ENCODE results near the gene BTBD7. TPM values are rescaled to one million over a fixed set of nuclear protein-coding genes. Genes with fewer than 3 reads are reported as not detected.

BTBD7 gene
- total RNA-seq, 1 experiment from 2014 or later, result 12.7 TPM

DNA sequence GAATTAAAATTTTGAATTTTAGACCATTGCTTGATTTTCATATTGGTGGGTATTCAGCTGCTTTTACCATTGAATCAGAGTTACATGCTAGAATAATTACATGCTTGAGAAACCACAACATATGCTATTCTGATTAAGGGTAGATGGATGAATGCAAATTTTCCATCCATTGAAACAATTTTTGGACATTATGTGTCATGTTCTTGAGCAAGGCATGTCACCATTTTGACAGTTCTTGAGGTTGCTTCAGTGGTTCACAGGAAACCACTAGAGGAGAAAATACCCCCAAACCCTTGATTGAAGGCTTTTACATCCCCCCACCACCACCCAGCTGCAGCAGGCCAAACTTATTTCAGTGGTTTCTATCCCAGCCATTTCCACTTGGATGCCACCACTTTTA is 112.3 kb downstream of the BTBD7 start:
- in situ Hi-C loops (cut with HindIII; ENCODE audit: low sequenced_read_pairs), result no loop called here

DNA sequence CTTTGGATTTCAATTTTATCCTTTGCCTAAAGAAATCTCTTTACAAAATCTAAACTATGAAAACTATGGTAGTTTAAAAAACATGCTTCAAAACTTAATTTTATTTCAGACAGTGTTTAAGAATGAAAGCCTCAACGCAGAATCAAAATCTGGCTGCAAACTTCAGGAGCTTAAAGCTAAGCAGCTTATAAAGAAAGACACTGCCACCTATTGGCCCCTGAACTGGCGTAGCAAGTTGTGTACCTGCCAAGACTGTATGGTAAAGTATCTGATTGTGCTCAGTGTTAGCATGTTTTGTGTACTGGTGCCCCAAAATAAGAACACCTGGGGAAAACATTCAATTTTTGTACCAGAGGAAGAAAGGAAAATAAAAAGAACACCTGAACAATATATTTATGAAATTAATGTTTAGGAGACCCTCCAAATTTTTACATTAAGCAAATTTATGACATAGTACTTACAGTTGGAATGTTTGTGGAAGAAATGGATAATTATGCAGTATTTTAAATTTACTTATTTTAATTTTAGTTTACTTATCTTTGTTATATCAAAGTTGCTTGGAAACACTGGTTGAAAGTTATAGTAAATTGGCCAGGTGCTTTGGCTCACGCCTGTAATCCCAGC is 113.6 kb downstream of the BTBD7 start:
- in situ Hi-C loops (cut with HindIII; ENCODE audit: low sequenced_read_pairs), result no loop called here
- peak; percentile 65 for DNase-seq (ENCODE audit: low spot score)

More for the DNA sequence above, 112.3 kb downstream of the BTBD7 start:
- DNase-seq (ENCODE audit: low spot score), result no peak

DNA sequence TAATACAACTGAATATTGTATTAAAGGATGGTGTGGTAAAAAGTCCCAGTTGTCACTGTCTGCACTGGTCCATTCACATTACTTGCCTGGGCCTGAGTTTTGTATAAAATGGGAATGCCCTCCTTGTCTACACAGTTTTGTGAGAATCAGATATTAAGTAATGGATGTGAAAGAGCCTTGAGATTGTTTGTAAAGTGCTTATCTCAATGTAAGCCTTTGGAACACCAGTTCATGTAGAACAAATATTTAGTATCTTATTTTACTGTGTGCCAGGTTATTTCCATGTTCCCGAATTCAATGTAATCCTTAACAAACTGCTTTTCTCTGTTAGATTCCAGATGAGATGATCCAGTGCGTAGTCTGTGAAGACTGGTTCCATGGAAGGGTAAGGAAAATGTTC is 118.2 kb downstream of the BTBD7 start:
- no peak for DNase-seq (ENCODE audit: low spot score)
- in situ Hi-C loops (cut with HindIII; ENCODE audit: low sequenced_read_pairs), result no loop called here

DNA sequence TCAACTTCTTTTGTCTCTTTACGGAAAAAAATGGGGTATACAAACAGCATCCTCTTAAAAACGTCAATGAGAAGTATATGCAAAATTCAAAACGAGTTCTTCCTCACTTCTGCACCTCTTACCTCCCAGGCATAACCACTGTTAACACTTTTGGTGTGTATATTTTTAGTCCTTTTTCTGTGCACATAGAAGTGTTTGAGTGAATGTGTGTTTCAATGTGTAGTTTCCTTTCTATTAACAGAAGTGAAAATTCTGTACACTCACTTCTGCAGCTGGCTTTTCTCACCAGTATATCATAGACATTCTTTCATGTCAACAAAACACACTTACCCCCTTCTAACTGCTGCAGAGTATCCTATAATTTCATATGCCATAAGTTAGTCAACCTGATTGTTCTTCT is 120.4 kb downstream of the BTBD7 start:
- no peak for DNase-seq (ENCODE audit: low spot score)
- in situ Hi-C loops (cut with HindIII; ENCODE audit: low sequenced_read_pairs), result no loop called here

DNA sequence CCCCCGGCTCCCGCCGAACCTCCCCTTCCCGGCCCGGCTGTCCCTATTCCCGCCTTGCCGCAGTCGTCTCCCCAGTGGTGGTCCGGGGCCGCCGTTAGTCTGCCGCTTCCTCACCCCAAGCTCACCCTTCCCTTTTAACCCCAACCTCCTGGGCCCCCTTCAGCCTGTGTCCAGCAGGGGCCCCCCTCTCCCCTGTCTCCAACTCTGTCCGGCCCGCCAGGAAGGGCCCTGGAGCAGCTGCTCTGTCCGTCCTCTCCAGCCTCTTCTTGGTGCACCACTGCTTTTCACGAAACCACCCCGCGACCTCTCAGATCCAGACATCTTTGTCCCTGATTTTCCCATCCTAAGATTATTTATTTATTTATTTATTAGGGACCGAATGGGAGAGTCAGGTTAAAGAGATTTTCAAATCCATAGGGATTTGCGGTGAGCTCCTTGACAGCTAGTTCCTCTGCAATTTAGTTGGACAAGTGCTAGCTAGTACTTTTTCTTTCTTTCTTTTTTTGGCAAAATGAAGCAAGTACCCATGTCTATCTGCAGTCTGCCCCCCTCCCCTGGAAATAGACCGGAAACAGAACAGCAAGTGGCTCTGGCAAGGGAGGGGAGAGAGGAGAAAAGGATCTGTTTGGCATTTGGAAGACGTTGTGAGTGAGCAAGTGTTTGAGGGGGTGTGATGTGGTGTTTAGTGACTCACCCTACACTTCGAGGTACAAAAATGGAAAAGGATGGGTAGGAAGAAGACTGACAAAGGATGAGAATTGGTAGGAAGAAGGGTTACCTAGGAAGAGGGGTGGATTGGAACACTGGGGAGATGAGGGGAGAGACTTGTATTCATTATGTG is 125.1 kb downstream of the BTBD7 start:
- in situ Hi-C loops (cut with HindIII; ENCODE audit: low sequenced_read_pairs), result no loop called here
- peak; percentile 56 for DNase-seq (ENCODE audit: low spot score)

DNA sequence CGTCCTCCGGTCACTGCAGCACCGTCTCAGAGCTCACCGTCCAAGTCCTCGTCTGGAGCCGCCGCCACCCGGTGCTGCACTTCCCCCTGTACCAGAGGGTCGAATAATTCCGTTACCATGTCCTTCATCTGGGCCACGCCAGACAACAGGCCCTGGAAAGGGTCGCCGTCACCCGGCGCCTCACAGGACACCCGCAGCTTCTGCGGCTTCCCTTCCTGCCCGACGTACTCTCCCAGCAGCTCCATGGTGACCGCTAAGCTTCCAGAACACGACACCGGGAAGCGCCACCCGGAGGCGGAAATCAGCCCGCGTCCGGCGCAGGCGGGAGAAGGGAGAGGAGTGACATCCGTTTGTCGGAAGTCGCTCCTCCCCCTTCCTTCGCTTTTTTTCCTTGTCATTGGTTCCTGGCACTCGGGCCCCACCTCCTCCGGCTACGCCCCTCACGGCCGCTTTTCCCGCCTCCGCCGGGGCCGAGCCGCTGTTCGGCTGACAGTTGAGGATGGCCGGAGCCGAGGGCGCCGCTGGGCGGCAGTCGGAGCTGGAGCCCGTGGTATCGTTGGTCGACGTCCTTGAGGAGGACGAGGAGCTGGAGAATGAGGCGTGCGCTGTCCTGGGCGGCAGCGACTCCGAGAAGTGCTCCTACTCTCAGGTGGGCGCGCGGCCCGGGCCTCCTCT is 125.9 kb downstream of the BTBD7 start, which contains the start of the genes GON7 and UBR7:
Gene GON7, minus strand, starts transcription at position 273 of the 675 bp plus-strand sequence. Its CDS starts 28 bp downstream, at position 245.
Gene UBR7, plus strand, starts transcription at position 464 of the 675 bp plus-strand sequence. Its CDS starts 36 bp downstream, at position 500.
- peak; percentile 98 for DNase-seq (ENCODE audit: low spot score)
- in situ Hi-C loops (cut with HindIII; ENCODE audit: low sequenced_read_pairs), result no loop called here

DNA sequence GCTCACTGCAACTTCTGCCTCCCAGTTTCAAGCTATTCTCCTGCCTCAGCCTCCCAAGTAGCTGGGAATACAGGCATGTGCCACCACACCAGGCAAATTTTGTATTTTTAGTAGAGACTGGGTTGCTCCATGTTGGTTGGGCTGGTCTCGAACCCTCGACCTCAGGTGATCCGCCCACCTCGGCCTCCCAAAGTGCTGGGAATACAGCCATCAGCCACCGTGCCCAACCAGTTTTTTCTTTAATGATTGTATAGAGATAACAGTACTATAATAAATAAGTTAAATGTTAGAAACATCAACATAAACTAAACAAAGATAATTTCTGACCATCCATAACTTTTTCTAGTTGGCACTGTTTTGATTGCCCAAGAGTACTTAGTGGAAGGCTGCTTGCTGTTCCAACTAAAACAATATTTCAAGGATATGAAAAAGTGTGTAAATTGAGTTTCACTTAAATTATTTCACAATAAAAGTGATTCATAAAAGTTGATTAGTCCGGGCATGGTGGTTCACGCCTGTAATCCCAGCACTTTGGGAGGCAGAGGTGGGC is 131.6 kb downstream of the BTBD7 start:
- in situ Hi-C loops (cut with HindIII; ENCODE audit: low sequenced_read_pairs), result no loop called here
- no peak for DNase-seq (ENCODE audit: low spot score)

DNA sequence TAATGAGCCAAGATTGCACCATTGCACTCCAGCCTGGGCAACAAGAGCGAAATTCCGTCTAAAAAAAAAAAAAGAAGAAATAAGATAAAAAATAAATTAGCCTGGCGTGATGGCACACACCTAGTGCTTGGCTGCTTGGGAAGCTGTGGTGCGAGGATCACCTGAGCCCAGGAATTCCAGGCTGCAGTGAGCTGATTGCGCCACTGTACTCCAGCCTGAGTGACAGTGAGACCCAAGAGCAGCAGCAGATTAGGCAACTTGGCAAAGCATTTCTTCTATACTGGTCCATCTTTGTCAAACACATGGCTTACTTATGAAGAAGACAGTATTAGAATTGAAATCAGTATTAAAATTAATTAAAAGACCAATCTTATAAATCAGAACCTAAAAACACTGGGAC is 132.3 kb downstream of the BTBD7 start:
- in situ Hi-C loops (cut with HindIII; ENCODE audit: low sequenced_read_pairs), result no loop called here
- DNase-seq (ENCODE audit: low spot score), result no peak

DNA sequence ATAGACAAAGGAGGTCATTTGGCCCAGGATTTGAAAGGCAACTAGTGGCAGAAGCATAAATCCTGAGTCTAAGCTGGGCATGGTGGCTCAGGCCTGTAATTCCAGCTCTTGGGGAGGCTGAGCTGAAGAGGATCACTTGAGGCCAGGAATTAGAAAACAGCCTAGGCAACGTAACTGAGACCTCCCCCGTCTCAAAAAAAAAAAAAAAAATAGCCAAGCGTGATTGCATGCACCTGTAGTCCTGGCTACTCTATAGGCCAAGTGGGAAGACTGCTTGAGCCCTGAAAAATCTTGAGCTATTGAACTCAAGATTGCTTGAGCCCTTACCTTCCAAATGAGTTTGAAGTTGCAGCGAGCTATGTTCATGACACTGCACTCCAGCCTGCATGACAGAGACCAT is 133.8 kb downstream of the BTBD7 start:
- DNase-seq (ENCODE audit: low spot score), result no peak
- in situ Hi-C loops (cut with HindIII; ENCODE audit: low sequenced_read_pairs), result no loop called here

DNA sequence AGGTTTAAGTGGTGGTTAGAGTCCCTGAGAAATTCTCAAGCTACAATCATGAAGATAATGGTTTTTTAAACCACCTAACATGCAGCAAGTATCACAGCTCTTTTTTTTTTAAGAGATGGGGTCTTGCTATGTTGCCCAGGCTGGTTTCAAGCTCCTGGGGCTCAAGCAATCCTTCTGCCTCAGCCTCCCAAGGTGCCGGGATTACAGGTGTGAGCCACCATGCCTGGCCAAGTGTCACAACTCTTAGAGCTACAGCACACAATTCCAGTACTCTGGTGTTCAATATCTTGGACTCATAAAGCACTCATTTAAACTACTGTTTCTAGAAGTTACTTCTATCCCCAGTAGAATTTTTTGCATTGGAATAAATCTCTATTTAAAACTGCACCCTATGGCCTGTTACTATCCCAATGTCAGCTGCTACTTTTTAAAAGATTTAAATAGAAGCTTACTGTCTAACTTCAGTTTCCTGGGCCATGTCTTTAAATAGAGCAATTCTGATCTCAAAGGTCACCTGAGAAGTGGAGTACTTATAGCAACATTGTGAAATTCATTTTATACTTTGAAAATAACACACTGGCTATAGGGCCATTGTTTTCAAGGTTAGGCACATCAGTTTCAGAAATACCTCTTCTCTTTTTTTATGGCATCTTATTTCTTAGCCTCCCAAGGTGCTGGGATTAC is 137.4 kb downstream of the BTBD7 start:
- DNase-seq (ENCODE audit: low spot score), result no peak
- in situ Hi-C loops (cut with HindIII; ENCODE audit: low sequenced_read_pairs), result no loop called here

Other genes starting within 250 kb of the BTBD7 start
- 48.6 and 90.7 TPM in 2 replicates for gene ITPK1, start 217.1 kb downstream of the BTBD7 start, total RNA-seq (2014; rRNA removed; shearing (Covaris generic))
- 38.7 and 47.2 TPM in 2 replicates for gene MOAP1, start 148.1 kb downstream of the BTBD7 start, total RNA-seq (2014; rRNA removed; shearing (Covaris generic))
- gene LYSET, start 147.7 kb downstream of the BTBD7 start, total RNA-seq (2014; rRNA removed; shearing (Covaris generic)), result 18.1 and 25.6 TPM in 2 replicates
- gene GON7, start 126.0 kb downstream of the BTBD7 start, total RNA-seq (2014; rRNA removed; shearing (Covaris generic)), result 42.8 and 48.8 TPM in 2 replicates
- 31.4 and 35.6 TPM in 2 replicates for gene UBR7, start 125.8 kb downstream of the BTBD7 start, total RNA-seq (2014; rRNA removed; shearing (Covaris generic))
- gene COX8C, start 14.1 kb upstream of the BTBD7 start, total RNA-seq (2014; rRNA removed; shearing (Covaris generic)), result not detected in 2 replicates
- 0.44 TPM in 1 of 2 replicates, not detected in the other for gene UNC79, start 97.9 kb upstream of the BTBD7 start, total RNA-seq (2014; rRNA removed; shearing (Covaris generic))

Measured in G401 (cell line).